Activated CD8-positive, alpha-beta memory T cell treated with anti-CD3 and anti-CD28 coated beads for 48 hours (primary cell): ENCODE results near the gene RNF13.
"Not testable (repeated sequence)": the region's sequence is repeated elsewhere in the genome, so short reads cannot be mapped to it uniquely, and the experiment has no call there.

Experiments used
- DNase-seq, 3 experiments: peaks; one replicate each; pipeline ENCODE4 v3.0.0-alpha.2; 2020; ENCODE audit warnings: low read depth in 2 of 3, low spot score in 2 of 3

Gene RNF13

DNA sequence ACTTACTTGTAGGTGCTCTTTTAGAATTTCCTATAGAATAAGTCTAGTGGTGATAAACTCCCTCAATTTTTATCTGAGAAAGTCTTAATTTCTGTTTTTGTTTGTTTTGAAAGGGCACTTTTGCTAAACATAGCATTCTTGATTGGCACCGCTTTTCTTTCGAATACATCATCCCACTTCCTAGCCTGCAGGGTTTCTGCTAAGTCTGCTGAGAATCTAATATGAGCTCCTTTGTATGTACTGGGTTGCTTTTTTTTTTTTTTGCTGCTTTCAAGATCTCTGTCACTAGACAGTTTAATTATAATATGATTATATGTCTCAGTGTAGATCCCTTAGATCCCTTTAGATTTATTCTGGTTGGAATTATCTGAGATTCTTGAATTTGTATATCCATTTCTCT lies 136.2 kb downstream of the RNF13 start:
- DNase-seq, result no peak

DNA sequence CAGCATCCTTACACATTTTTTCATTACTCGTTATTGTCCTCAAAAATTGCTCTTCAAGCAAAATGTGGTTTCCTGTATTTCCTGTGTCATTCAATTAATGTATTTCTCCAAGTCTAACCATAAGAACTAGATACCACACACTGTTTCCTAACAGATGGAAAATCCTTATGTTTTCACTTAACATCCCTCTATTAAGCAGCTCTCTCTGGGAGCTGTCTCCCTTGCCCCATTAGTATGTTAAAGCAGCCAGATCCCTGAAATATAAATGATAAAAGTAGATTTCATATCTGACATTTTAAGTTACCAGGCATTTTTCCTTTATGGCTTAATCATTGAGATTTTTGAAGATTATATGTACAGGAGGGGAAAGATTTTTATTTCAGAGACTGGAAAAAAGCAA lies 141.8 kb downstream of the RNF13 start:
- DNase-seq, result no peak

DNA sequence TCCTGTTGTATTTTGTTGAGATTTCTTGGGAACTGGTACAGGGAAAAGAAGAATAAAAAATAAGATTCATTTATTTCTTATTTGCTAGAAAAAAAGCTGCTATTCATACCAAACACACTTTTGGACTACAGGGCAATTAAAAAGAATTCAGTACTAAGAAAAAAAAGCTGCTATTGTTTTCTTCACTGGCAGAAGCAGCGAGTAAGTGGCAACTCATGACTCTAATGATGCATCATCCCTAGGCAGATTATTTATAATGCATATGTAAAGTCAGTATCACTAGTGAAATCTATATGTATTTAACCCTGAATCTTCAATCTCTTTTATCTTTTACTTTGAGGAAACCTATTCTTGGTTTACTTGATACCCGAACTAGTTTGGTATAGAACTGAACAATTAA lies 142.4 kb downstream of the RNF13 start:
- no peak for DNase-seq

DNA sequence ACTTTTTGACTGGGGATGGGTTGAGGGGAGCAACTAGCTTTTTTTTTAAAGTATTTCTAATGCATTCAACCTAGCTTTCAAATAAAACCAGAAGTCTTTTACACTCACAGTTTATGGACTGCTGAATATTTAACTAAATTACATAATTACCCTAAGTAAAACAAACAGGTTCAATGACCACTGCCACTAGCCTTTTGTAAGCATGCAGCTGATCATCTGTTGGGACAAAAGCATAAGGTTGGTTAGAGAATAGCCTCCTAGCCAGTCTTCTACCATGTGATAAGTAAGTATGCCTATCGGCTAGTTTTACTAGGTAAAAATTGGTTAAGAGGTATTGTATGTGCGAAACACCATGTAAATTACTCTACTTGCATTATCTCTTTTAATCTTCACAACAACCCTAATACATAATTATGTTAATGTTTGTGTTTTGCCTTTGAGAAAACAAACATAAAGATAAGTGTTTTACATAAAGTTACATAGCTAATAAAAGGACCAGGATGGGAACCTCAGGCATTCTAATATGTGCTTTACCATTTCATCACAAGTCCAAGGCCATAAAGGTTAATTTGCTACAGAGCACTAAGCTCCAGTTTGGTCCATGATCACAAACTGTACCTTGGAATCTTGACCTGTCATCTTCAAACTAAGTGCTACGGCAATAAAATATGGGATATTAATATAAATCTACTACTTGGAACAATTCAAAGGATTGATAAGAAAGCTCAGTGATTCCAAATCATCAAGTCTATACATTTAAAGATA lies 144.5 kb downstream of the RNF13 start:
- DNase-seq, result no peak

DNA sequence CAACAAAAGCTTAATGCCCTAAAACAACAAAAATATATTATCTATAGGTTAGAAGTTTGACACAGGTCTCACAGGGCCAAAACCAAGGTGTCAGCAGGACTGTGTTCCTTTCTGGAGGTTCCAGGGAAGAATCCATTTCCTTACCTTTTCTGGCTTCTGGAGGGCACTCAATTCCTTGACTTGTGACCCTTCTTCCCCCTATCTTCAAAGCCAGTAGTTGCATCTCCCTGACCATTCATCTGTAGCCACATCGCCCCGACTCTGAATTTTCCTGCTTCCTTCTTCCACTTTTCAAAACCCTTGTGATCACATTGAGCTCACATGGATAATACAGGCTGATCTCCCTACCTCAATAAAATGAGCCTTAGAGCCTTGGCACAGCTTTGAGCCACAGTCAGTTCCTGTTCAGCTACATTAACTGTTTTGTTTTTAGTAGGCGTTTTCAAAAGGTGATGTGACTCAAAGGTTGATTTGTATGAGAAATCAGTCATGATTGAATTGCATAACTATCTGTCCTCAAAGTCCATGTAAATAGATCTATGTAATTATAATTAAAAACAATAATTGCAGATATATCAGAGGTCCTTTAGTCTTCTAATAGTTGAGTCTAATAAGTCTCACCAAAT lies 145.3 kb downstream of the RNF13 start:
- no peak for DNase-seq

DNA sequence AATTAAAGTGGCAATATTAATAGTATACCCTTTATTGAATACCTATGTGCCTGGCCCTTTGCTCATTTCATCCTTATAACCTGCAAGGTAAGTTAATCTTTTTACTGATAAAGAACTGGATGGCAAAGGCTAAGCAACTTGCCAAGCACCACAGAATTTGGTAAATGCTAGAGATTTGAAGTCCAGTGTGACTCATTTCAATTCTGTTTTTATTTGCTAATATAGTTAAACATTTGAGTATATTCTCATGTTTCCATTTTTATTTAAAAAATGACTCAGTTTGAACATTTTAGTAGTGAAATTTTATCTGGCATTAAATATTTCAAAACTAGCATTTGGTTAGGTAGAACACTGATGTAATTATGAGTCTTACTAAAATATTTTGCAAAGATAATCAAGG lies 146.4 kb downstream of the RNF13 start:
- DNase-seq, result no peak

DNA sequence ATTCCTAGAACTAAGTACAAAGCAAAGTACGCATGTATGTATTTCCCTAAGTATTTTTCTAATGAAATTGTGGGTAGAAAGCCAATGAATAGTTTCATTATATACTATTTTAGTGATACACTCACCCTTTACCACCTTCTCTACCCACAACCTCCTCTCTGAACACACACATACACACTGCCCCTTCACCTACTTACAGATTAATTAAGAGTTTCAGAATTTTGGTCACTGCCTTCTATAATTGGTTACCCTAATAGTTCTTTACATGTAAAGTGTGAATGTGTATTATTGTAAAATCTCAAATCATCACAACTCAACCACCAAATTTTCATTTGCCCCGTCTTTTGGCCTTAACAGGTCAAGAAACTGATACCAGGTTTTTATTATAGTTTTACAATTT lies 150.5 kb downstream of the RNF13 start:
- no peak for DNase-seq

DNA sequence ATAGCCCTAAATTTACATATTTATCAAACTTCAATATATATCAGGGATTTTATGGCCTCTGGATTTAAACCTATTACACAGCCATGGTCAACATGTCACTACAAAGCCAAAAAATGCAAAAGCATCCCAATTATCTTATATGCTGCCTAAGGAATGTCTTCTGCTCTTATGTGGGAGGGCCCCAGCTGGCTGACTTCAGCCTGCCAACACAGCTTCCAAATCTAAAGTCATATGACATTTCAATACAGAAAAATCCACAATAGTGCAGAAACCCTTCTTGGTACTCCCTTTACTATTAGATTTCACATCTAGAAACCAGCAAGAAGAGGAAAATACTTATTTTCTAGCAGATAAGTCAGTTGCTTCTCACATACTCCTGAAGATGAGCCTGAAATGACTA lies 151.3 kb downstream of the RNF13 start:
- no peak for DNase-seq

DNA sequence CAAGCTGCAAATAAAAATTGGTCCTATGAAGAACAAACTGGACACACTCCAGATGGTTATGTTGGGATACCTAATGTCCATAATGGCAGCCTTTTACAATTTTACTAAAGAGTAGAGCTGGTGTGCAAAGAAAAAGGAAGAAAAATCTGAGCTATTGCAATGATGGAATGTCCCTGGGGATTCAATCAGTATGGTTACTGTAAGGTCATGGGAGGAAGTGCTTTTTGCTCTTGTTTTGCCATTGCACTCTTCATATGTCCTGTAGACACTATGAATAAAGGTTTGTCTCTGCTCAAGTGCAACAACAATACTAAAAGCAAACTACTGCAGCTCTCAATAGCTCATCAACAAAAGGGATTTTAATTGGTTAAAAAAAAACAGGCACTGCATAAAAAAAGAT lies 152.3 kb downstream of the RNF13 start:
- DNase-seq, result no peak

DNA sequence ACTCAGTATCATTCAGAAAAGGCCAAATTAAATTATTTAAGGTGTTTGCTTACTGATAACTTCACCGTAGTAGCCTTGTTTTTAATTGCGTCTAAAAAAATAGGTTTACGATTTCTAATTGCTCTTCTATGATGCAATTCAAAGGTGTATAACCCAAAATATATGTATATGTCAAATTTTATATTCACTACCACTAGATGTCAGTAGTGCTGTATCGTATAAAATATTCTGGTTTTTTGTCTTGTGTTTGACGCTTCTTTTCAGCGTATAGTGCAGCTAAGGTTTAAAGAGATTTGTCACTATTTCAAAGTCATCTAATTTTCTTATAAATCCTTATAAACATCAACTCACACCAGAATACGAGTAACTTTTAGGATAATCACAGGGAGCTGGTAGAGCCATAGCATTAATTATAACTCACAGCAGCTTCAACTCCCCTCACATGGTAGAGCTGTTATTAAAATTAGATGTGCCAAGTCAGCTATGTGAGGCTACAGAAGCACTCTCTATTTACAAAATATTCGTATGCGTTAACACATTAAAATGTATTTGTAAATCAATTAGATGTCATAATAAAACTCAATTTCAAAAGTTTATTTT lies 154.2 kb downstream of the RNF13 start:
- no peak for DNase-seq

DNA sequence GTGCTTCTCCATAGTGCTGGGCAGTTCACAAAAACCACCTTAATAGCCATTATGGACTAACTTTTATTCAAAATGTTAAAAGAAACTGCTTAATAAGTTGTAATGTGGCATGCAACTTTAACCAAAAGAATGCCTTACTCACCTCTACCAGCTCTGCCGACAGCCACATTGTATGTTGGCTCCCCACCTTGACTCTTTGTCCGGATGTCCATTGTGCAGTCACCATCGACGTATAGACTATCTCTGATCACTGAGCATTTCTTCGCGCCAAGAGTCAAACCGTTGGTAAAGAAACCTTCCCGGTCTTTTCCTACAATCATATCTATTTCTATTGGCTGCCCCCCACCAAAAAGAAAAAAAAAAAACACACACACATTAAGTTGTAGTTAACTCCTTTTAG lies 155.2 kb downstream of the RNF13 start:
- DNase-seq, result no peak

DNA sequence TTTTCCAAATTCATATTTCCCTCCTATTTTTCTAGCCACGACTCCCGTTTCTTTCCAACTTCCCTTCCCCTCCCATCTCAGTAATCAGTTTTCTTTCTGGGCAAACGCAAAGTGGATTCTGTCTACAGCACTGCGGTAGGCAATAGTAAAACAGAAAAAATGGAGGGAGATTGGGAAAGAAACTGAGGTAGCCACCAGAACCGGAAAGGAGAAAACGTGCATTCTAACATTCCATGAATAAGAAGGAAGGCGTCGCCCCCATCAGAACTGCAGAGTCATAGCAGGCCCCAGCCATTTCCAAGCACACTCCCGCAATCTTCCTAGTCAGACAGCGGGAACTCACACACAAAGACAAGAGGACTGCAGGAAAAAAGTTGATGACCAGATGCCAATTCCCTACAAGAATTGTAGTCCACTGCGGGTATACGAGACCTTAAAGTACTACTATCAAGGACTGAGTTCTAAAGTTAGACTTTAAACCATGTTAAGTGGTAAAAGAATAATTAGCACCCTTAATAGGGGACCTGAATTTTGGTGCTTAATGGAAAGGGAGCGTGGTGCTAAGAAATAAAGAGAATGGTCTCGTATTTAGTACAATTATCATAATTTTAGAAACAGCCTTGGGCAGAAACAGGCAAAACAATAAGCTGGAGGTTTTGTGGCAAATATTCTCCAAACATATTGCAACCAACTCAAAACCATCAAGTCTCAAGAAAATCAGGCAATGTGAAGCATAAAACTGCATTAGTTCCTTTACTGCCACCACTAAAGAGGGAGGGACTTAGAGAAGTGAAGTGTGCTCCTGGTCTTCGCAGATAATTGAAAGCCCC lies 156.3 kb downstream of the RNF13 start:
- DNase-seq, result no peak

DNA sequence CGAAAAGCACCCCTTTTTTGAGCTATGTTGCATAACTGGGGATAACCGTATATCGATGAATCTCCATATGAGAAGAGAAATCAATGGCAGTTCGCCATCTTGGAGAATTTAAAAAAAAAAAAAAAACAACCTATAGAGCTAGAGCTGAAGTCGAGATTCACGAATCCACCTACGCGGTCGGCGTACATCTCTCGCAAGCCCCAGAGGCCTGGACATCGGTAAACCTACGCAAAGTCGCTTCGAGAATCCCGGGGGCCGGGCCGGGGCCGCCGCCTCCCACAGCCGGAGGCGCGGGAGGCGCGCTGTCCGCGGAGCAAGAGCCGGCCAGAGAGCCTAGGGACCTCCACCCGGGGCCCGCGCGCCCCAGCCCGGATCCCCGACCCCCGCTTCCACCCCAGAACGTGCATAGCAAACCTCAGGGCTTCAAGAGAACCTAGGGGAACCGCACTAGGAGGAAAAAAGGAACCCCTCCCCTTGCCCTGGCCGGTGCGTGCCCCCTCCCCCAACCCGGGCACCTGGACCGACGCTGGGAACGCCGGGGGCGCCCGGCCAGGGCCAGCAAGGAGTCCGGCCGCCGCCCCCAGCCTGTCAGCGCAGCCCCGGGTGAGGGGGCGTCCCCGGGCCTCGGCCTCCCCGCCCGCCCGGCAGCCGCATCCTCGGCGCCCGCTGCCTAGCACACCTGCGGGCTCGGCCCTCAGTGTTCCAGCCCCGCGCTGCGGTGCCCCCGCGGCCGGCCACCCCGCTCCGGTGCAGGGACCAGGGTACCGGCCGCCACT lies 157.1 kb downstream of the RNF13 start:
- peak; percentile 27 to 45 (median 31) for DNase-seq

DNA sequence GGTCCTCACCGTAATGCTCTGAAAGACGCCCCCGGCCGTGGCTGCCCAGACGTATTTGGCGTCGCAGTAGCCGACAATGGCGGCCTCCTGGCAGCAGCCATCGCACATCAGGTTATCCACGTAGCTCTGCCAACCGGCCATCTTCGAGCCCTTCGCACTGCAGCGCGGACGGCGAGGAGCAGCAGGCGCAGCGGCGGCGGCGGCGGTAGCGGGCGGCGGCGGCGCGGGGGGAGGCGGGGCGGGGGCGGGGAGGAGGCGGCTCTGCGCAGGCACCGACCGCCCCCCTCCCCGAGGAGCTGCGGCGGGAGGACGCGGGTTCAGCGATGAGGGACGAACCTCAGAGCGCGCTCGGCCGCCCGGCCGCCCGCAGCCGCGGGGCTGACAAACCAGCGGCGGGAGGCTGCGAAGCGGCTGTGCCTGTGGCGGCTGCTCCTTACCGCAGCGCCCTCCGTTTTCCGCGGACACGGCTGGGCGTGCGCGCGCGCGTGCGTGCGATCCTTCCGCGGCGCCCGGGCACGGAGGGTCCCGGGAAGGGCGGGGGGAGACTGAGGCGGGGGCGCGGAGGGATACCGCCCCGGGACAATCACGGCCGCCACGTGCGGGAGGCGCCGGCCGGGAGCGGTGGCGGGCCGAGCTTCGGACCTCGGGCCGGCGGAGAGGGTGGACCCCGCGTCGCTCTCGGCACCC lies 157.8 kb downstream of the RNF13 start, which contains the start of gene PFN2:
TSS of gene PFN2 (minus strand) at position 180 of the 687 bp plus-strand sequence. CDS start at position 141, 39 bp downstream.
- peak in 2 of 3 experiments; percentile 7 to 16 for DNase-seq

DNA sequence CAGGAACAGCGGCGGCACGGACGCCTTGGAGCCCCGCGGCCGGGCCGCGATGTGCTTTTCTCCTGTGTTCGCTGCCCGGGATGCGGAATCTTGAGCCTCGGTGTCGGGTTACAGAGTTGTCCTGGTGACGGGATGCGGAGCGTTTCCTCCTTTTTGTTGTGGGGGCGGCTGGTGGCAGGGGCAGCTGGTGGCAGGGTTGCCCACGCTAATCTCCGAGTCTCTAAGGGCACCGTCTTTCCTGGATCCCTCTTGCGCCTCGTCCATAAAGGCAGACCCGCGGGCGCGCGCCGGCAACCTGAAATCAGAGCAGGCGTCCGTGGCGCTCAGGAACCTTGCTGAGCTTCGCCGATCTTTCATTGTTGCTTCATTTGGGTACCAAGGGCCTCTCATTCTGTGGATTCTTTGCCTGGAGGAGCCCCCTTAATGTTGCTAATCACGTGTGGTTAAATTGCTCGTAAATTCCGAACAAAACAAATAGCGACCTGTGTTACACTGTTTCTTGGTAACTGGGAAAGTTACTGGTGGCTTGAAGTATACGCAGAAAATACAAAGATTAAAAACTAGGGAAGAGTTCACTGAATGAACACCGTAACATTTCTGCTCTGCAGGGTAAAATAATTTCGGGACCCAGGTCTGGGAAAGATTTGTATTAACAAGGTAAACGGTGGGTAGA lies 158.5 kb downstream of the RNF13 start:
- DNase-seq, result peak in 2 of 3 experiments; percentile 2 to 13

DNA sequence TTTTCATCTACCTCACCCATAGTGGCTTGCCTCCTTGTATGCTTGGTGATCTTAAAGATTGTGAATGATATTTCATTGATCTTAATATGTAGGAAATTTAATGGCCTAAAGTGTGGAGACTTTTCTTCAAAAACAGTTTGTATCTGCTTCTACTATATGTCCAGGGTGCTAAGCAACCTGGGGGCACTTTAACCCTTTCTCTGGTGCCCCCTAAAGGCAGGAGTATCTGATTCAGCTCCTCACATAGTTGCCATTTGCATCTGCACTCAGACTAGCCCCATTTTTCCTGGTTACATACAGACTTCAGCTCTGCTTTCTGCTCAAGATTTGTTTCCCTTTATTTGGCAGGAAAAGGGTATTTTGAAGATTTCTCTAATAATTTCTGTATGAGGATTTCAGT lies 162.9 kb downstream of the RNF13 start:
- no peak for DNase-seq

DNA sequence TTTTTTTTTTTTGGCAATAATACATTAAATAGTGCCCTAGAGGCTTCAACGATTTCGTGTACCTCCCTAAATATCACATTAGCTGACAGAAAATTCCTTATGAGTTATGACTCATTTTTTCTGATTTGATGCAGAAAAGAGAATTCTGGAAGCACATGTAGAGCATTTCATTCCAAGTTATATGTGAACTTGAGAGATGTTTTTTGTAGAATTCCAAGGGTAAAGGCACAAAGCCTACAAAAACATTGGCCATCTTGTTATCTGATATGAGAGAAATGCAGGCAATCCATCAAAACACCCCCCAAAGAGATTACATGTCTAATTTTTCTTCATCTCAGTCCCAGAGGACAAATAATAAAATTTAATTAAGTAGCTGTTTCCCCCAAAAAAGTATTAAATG lies 164.4 kb downstream of the RNF13 start:
- DNase-seq, result no peak

DNA sequence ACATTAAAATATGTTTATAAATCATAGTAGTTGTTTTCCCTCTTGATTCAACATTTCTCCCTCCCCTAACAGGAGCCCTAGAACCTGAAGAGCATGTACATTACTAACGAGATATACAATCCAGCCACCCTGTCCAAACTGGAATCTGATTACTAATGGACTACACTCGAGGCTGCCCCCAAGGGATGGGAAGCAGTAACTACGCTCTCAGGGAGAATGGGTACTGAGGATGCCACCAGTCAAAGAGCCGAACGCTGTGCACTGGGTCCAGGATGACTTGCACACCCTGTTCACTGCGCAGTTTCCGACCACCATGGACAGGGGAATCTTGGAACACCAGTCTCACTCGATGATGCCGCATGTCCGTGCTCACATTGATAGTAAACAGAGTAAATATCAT lies 169.0 kb downstream of the RNF13 start:
- DNase-seq, result not testable (repeated sequence)

DNA sequence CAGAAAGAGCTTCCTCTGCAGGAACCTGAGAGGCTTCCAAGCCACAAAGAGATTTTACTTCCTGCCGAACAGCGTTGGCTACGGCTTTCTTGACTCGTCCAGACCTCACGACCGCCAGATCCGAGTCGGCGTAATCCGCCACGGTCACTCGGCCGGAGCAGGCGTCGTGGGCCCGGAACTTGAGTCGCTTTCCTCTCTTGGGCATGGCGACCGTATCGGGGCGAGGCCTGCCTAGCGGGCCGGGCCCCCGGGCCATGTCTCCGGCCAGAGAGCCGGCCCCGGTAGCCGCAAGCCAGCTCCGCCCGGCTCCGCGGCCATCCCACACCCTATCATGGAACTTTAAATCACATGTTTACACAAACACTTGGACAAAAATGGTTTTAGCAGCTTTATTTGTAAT lies 170.0 kb downstream of the RNF13 start:
- DNase-seq, result not testable (repeated sequence)

DNA sequence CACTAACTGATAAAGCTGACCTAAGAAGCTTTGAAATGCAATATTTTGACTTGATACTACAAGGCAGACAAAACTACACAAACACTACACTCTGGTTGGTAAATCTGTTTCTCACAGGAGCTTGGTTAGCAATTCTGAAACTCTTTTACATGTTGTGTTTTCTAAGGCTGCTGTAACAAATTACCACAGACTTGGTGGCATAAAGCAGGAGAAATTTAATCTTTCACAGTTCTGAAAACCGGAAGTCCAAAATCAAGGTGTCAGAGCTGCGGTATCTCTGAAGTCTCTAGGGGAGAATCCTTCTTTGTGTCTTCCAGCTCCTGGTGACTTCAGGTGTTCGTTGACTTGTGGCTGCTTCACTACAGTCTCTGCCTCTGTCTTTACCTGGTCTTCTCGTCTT lies 170.6 kb downstream of the RNF13 start:
- DNase-seq, result no peak
